AG08396 (cell line): ENCODE results near the gene RTF2.
A peak's percentile ranks its signal among the peaks of the same experiment; 100 is the strongest.
"Not testable (repeated sequence)": the region's sequence is repeated elsewhere in the genome, so short reads cannot be mapped to it uniquely, and the experiment has no call there.

Experiments used
- DNase-seq: peaks from one replicate; pipeline ENCODE4 v3.0.0; 2012; ENCODE audit warnings: low spot score, mixed read lengths

RTF2 gene

DNA sequence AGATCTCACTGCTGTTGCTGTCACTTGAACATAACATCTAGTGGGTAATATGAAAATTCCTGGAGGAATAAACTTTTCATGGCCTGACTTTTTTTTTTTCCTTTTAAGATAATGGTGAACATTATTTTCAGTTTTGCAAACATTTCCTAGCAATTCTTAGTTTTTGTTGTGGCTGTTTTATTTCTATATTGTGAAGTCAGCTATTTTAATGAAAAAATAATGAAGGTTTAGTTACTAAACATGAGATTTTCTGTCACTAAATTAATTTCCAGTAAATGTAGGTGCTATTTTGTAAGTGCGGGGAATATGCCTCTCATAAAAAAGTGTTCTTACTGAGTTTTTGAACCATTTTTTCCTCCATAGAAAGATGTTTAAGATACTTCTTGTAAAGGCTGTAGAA lies 32.7 kb downstream of the RTF2 start:
- no peak for DNase-seq

DNA sequence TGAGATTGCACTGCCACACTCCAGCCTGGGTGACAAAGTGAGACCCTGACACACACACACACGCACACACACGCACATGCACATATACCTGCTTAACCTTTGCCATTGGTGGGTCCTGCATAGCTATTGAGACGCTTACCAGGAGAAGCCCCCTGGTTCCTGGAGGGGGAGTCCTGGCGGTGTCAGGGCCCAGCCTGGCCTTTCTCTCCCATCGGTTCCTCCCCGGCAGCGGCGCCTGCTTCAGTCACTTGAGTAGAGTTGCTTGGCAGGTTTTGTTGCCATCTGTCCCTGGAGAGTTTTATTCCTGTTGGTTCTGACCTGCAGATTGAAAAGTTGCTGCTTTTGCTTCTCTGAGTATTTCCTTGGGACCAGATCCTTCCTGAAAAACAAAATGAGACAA lies 35.5 kb downstream of the RTF2 start:
- DNase-seq, result no peak

DNA sequence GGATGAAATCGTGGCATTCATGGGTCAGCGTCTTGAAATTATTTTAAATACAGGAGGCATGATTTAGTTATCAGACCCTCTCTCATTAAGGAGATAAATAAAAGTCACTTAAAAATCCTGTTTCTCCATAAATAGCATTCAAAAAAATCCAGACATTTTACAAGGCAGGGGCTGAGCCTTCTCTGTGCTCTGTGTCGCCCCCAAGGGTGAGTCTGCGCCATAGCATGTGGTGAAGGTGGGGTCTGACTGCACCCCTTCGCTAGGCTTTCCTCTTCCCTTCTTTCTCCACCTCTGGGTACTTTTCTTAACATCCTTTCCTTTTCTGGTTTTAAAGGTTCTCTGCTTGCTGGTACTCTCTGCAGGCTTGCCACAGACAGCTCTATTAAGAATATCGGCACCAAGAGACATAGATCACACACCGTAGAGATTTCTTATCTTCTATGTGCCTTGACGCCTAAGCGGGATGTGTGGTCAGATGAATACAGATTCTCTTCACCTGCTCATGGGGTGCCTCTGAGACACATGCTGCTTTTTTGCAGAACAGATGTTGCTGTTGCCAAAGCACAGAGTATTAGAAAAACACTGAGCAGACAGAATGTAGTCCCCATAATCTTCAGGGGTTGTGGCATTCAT lies 36.1 kb downstream of the RTF2 start:
- peak; percentile 24 for DNase-seq

DNA sequence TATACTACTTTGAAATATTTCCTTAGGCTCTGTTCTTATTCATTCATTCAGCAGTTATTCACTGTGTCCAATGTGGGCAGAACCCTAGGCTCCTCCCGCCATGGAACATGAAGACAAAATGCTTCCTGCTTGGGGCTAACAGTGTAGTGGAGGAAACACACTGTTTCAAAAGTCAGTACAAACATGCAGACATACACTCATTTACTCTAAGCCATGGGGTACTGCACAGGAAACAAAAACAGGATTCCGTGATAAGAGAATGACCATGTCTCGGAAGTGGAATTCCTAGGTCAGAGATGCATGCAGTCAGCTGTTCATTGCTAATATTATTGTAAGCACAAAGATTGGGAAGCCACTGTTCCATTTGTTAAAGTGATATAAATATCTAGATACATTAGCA lies 37.7 kb downstream of the RTF2 start:
- no peak for DNase-seq

DNA sequence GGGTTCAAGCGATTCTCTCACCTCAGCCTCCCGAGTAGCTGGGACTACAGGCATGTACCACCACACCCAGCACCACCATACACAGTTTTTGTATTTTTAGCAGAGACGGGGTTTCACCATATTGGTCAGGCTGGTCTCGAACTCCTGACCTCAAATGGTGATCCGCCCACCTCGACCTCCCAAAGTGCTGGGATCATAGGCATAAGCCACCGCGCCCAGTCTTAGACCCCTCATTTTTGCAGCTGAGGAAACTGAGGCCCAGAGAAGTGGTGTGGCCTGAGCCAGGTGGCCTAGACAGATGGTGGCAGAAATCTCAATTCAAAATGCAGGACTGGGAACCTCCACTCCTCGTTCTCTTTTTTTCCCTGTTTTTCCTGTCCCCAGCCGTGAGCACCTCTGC lies 43.5 kb downstream of the RTF2 start:
- no peak for DNase-seq

DNA sequence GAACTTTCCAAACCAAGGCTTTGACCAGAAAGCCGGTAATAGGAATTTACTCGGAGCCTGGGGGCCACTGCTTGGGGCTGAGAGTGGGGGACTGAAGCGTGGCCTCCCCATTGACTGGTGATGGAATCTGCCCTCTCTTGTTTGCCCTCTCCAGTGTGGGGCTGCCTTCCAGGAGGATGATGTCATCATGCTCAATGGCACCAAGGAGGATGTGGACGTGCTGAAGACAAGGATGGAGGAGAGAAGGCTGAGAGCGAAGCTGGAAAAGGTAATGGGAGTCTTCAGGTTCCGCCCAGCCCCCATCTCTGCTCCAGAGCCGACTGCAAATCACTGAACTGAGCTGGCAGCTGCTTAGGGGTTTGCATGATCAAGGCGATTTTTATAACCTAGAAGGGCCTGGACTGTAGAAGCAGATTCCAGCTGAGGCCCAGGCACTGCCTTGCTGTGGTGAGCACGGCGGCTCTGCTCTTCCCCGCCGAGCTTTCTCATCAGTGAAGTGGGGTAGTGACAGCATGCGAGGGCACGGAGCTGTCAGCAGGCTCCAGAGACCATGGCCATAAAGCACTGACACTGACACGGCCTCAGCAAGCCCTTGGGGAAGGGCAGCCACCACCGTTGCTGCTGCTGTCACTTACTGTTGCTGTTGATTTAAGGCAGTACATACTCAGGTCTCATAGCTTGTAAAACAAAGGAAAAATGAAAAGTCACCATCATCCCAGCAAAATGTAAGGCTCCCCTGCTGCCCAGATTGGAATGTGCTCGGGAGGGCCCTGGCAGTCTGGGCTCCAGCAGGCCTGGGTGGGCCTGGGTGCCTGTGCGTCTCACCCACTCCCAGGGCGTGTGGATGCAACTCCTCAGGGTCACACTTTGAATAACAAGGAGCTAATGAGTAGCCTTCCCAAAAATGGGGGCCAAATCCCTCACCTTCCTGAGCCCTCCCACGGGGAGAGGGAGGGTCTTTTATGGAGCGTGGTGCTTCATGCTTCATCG lies 45.0 kb downstream of the RTF2 start:
- no peak for DNase-seq

DNA sequence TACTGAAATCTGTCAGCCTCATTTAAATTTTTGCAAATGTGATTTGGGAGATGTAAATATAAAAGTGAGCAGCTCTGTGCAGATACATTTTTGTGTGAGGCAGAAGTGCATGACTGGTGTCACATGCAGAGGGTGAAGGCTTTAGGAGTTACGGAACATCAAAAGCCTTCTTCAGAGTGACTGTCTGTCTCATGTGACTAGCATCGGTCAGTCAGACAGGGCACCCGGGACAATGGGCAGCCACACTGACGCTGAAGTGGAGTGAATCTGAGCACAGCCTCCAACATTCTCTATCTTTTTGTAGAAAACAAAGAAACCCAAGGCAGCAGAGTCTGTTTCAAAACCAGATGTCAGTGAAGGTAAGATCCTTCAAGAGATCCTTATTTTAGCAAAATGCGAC lies 48.2 kb downstream of the RTF2 start:
- no peak for DNase-seq

DNA sequence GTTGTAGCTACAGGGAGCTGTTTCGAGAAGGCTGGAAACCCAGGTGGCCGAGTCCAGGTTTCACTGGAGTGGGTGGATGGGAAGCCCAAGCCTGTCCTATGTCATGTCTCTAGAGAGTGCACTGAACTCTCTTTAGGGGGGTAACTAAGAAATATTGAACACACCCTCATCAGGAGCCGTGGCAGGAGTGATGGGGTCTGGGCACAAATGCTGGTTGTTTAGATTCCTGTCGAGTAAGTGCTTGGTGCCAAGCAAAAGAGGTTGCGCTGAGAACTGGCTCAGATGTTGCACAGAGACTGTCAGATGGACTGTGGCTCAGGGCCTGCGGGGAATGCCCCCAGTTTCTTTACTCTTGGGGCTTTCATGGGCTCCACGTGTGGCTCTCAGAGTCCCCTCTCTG lies 48.8 kb downstream of the RTF2 start:
- DNase-seq, result no peak

DNA sequence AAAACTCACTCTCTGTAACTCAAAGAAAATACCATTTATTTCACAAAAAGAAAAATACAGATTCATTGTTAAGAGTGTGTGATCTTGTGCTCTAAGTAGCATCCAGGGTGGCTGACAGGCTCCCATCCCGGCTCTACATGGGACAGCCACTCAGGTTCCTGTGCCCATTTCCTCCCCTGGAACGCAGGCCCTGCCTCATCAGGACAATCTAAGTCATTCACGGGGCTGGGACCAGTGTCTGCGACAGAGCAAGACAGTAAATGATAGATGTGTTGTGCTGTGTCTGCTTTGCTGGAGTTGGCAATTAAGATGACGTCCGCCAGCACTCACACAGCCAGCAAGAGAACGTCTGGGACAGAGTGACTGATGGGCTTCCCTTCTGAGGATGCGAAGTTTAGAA lies 49.2 kb downstream of the RTF2 start:
- DNase-seq, result no peak

DNA sequence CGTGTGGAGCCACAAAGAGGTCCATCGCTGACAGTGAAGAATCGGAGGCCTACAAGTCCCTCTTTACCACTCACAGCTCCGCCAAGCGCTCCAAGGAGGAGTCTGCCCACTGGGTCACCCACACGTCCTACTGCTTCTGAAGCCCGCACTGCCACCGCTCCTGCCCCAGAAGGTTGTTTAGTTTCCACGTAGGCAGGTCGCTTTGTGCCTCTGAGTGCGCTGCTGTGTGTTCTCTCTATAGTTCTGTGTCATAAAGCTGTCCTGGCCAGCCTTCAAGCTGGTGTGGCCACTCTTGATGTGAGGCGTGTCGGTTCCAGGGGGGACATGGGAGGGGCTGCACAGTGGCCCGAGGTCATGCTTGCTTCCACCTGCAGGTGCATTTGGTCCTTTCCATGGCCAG lies 49.7 kb downstream of the RTF2 start:
- no peak for DNase-seq

DNA sequence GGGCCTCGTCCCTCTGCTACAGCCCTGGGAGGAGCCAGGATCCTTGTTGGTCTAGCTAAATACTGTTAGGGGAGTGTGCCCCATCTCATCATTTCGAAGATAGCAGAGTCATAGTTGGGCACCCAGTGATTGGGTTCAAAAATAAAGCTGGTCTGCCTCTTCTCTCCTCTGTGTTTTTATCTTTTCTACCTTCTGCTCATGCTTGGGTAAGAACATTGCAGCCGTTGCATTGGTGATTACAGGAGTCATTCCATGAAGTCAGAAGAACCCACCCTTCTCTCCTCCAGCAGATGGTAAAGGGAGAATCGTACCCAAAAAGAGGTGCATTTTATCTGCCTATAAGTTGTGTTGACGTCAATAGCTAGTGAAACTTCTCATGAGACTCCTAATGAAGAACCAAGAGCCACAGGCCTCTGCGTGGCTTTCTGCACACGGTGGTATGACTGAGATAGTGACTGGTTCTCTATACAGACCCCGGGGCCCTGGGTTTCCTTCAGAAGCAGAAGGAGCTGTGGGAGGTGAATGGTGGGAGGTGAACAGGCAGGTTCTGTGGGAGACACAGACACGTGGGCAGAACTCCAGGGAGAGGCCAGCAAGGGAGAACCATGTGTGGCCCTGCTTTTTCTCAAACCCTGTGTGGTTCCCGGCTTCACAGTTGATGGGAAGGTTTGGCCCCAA lies 50.4 kb downstream of the RTF2 start:
- no peak for DNase-seq

DNA sequence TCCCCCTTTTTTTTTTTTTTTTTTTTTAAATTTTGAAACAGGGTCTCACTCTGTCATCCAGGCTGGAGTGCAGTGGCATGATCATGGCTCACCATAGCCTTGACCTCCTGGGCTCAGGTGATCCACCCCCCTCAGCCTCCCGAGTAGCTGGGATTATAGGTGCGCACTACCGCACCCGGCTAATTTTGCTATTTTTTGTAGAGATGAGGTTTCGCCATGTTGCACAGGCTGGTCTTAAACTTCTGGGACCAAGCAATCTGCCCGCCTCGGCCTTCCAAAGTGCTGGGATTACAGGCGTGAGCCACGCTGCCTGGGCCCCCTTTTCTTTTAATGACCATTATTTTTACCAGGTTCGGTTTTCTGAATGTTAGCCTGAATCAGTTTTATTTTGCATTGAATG lies 51.1 kb downstream of the RTF2 start:
- DNase-seq, result no peak

DNA sequence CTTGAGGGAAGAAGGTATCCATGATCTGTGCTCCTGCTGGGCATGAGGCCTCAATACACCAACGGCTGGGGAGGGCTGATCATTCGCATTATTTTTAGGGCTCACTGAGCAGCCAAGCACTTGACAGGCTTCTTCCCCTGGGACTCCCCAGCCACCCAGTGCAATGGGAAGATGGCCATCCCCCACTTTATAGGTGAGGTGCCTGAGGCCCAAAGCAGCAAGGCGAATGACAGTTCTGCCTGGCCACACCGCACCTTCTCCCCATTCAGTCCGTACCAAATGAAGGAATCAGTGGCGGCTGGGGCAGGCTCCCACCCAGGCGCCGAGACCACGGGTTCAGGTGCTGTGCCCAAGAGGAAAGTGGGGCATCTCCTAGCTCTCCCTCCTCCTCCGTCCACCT lies 51.8 kb downstream of the RTF2 start:
- no peak for DNase-seq

DNA sequence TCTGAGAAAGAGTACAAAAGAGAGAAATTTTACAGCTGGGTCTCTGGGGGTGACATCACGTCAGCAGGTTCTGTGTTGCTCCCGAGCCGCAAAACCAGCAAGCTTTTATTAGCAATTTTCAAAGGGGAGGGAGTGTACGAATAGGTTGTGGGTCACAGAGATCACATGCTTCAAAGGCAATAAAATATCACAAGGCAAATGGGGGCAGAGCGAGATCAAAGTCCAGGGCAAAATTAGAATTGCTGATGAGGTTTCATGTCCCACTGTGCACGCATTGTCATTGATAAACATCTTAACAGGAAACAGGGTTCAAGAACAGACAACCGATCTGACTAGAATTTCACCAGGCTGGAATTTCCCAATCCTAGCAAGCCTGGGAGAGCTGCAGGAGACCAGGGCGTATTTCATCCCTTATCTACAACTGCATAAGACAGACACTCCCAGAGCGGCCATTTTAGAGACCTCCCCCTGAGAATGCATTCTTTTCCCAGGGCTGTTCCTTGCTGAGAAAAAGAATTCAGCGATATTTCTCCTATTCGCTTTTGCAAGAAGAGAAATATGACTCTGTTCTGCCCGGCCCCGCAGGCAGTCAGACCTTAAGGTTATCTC lies 52.4 kb downstream of the RTF2 start:
- DNase-seq, result not testable (repeated sequence)

DNA sequence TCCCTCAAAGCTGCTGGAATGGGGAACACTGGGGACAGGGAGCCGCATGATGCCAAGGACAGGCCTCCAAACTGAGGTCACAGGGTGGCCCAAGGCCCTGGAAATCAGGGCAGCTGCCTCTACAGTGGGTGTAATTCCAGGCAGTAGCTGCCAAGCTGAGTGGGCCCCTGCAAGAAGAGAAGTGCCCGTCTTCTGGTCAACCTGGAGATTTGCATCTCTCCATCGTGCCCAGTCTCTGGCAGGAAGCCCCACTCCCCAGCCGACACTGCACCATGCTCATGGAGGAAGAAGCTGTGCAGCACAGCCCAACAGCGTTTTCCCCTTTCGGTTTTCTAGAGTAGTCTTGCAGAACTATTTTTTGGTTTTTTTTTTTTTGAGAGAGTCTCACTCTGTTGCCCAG lies 53.9 kb downstream of the RTF2 start:
- DNase-seq, result no peak

DNA sequence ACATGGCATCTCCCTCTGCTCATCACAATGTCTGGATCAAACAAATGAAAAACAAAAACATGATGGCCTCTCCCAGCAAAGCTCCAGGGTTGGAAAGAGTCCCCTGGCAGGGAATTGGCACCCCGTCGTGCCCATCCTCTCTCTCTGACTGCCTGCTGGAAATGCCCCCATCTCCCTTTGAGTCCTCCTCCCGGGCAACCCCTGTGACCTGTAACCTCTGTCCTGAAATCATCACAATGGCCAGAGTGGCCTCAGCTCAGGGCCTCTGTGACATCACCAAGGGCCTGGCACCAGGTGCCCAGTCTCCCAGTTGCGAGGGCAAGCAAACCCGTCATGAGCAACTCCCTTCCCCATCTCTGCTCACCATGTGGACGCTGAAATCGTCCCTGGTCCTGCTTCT lies 56.0 kb downstream of the RTF2 start, which contains the start of gene FAM209A:
TSS of gene FAM209A (plus strand) at position 301 of the 400 bp plus-strand sequence. CDS start at position 366, 65 bp downstream.
- not testable (repeated sequence) for DNase-seq

DNA sequence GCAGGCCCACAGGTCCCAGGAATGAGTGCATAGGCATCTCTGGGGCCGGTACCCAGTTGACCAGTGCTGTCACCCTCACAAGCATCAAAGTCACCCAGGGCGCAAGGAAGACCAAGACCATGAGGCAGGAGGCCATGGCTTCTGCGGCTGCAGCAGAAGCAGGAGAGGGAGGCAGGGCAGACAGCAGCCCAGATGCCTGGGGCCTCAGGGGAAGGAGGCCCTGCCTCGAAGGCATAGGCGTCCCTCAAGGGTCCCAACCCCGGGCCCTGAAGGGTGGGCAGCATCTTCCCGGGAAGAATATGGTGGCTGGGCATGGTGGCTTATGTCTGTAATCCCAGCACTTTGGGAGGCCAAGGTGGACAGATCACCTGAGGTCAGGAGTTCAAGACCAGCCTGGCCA lies 59.1 kb downstream of the RTF2 start:
- DNase-seq, result no peak

DNA sequence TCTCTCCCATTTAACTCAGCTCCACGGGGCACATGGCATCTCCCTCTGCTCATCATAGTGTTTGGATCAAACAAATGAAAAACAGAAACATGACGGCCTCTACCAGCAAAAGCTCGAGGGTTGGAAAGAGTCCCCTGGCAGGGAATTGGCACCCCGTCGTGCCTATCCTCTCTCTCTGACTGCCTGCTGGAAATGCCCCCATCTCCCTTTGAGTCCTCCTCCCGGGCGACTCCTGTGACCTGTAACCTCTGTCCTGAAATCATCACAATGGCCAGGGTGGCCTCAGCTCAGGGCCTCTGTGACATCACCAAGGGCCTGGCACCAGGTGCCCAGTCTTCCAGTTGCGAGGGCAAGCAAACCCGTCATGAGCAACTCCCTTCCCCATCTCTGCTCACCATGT lies 64.5 kb downstream of the RTF2 start, which contains the start of gene FAM209B:
TSS of gene FAM209B (plus strand) at position 301 of the 400 bp plus-strand sequence. CDS start at position 397, 96 bp downstream.
- DNase-seq, result not testable (repeated sequence)

DNA sequence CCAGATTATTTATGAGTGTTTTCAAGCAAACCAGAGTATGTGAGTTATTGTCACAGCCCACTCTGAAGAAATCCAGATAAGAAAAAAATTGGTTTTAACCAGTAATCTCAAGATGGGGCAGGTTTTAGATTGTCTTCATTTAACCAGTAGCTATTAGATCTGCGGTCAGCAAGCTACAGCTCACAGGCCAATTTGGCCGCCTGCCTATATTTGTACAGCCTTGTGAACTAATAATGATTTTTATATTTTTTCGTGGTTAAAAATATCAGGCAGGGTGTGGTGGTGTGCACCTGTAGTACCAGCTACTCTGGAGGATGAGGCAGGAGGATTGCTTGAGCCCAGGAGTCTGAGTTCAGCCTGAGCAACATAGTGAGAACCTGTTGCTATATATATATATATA lies 69.6 kb downstream of the RTF2 start:
- no peak for DNase-seq

DNA sequence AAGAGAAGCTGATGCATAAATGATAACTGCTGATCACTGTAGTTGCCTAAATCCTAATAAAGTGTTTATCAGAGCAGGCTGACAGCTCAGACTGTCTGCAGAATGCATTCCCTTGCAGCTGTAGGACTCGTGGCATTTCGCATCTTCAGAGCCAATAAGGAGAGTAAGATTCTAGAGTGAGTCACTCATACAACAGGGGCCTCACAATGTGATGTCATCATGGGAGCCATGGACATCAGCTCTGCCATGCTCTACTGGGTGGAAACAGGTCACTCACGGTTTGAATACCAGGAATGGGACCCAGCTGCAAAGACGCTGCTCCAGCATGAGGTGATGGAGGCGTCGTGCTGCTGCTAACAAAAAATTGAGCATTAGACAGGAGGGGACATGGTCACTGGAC lies 72.0 kb downstream of the RTF2 start:
- DNase-seq, result peak; percentile 45

DNA sequence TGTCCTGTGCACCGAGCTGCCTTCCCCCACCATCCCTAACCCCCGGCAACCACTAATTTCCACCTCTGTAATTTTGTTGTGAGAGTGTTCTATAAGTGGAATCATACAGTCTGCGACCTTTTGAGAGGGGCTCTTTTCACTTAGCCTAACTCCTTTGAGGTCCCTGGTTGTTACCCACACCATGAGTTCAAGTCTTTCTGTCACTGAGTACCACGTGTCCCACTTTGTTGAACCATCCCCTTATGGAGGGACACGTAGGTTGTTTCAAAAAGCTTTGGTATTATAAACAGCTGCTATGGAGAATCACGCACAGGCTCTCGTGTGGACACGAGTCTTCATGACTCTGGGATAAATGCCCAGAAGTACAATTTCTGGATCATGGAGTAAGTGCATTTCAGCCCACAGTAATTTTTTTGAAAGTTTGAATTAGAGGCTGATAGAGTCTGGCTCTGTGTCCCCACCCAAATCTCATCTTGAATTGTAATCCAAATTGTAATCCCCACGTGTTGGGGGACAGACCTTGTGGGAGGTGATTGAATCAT lies 74.1 kb downstream of the RTF2 start:
- DNase-seq, result peak; percentile 32

DNA sequence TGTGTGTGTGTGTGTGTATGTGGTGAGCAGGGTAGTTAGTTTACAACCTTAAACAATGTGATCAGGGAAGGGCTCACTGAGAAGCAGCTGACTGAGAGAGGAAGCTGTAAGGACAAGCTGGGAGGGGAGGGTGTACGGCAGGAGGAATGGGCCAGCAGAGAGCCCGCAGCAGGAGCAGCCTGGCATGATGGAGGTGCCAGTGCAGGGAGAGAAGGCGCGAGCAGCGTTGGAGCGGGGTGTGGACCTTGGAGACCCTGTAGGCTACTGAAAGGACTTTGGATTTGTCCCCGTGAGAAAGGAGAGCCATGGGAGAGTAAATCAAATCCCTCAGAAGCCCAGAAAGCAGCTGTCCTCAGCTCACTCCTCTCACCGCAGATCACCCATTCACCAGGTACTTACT lies 83.1 kb downstream of the RTF2 start:
- DNase-seq, result no peak
